22Rv1 (cell line): Measurements from ENCODE around the gene CLEC4G.
A peak's percentile ranks its signal among the peaks of the same experiment; 100 is the strongest.

ENCODE experiments used
- H3K27ac ChIP-seq: fragments of 450-650 bp; 2 replicates; pipeline ENCODE4 v1.5.1; 2017
- CTCF ChIP-seq: fragments of 450-650 bp; IDR thresholded peaks from 2 replicates; pipeline ENCODE4 v1.5.1; 2017; ENCODE audit warnings: mild to moderate bottlenecking
- ZFX ChIP-seq: fragments of 450-650 bp; IDR thresholded peaks from 2 replicates; pipeline ENCODE4 v1.6.1; 2017; ENCODE audit warnings: antibody characterized with exemption, borderline replicate concordance

Gene CLEC4G

GRCh38 chr19:7689165-7689564, 42.7 kb downstream of the CLEC4G start:
- no peak overlapping the region for H3K27ac ChIP-seq
- TF ChIP-seq CTCF (no peak), ZFX (no peak)

- TF ChIP-seq ZFX (no peak), CTCF (no peak)
- H3K27ac ChIP-seq = no peak overlapping the region
These were observed 44.7 kb downstream of the CLEC4G start for GRCh38 chr19:7687177-7687576.

GRCh38 chr19:7685546-7686445, 46.1 kb downstream of the CLEC4G start:
- no peak for TF ChIP-seq ZFX
- no peak for TF ChIP-seq CTCF
- H3K27ac ChIP-seq = no peak overlapping the region

GRCh38 chr19:7682175-7682855, 49.6 kb downstream of the CLEC4G start:
- no peak overlapping the region for H3K27ac ChIP-seq
- TF ChIP-seq ZFX (no peak), CTCF (no peak)

- peak; percentile 75 for TF ChIP-seq CTCF
- no peak for TF ChIP-seq ZFX
- H3K27ac ChIP-seq = peak overlapping the region; percentile 65
These were observed 50.4 kb downstream of the CLEC4G start for GRCh38 chr19:7681340-7682174.

GRCh38 chr19:7680606-7681339, 51.1 kb downstream of the CLEC4G start, which contains the start of gene TRAPPC5:
TRAPPC5 (plus strand) TSS chr19:7680833; CDS start chr19:7682254, 1,421 bp downstream.
- H3K27ac ChIP-seq = peak within 1 kb of the TSS; percentile 65
- no peak for TF ChIP-seq ZFX
- TF ChIP-seq CTCF = peak; percentile 97
